Measurements from ENCODE around the gene GABRB1.

GABRB1 gene

GRCh38 chr4:47221721-47222120 is 190.4 kb downstream of the GABRB1 start:
- POLR2A ChIA-PET, result no interaction called here
- CTCF ChIA-PET, result no interaction called here

GRCh38 chr4:47222276-47222675 is 190.9 kb downstream of the GABRB1 start:
- POLR2A ChIA-PET, result no interaction called here

More at GRCh38 chr4:47221721-47222120, 190.4 kb downstream of the GABRB1 start:
- Histone ChIP-seq H3K36me3 (ENCODE audit: control insufficient read depth in 2 of 2, insufficient read depth in 1 of 2, low read length in 2 of 2) (no peaks in the 10 kb centered on the region), H3K4me3 (ENCODE audit: low read depth, low read length) (no peak overlapping the region), H3K4me1 (ENCODE audit: control insufficient read depth, insufficient read depth, low read length) (no peaks in the 10 kb centered on the region), H3K27ac (ENCODE audit: extremely low read depth, low read depth, low read length) (no peak overlapping the region), H3K9me3 (ENCODE audit: control insufficient read depth, insufficient read depth, low read depth, low read length) (no peaks in the 10 kb centered on the region)
- TF ChIP-seq ZNF266 (tag by site-specific recombination; IDR thresholded peaks at IDR 0.05; ENCODE audit: low read depth) (no peak), ZNF777 (tag by site-specific recombination; IDR thresholded peaks at IDR 0.05; ENCODE audit: borderline replicate concordance) (no peak), ZNF707 (tag by site-specific recombination; IDR thresholded peaks at IDR 0.05) (no peak), ZNF155 (tag by site-specific recombination; IDR thresholded peaks at IDR 0.05) (no peak), MZF1 (tag by site-specific recombination; IDR thresholded peaks at IDR 0.05; ENCODE audit: borderline replicate concordance) (no peak), ZNF791 (tag by site-specific recombination; IDR thresholded peaks at IDR 0.05) (no peak)

DNA sequence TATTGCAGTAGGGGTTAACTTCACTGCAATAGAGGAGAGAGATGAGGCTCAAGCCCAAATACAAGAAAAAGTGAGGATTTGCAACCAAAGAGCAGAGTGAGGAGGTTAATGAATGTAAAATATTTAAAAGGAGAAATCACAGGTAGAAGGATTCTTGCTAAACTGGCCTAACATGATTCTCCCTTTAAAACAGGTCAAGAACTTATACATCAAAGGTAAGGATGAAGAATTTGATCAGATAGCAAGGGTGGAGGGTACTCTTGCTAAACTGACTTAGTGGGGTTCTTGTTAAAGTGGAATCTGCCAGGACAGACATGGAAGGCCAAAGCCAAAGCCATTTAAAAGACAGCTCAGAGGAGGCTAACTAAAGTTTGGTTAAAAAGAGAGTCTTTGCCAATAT is 193.0 kb downstream of the GABRB1 start:
- H3K4me3 ChIP-seq (ENCODE audit: low read depth, low read length), result no peak overlapping the region
- no peaks in the 10 kb centered on the region for H3K4me1 ChIP-seq (ENCODE audit: control insufficient read depth, insufficient read depth, low read length)
- ChIA-PET CTCF (no interaction called here), POLR2A (no interaction called here)
- no peaks in the 10 kb centered on the region for H3K36me3 ChIP-seq (ENCODE audit: control insufficient read depth in 2 of 2, insufficient read depth in 1 of 2, low read length in 2 of 2)
- H3K27ac ChIP-seq (ENCODE audit: extremely low read depth, low read depth, low read length), result no peak overlapping the region
- H3K9me3 ChIP-seq (ENCODE audit: control insufficient read depth, insufficient read depth, low read depth, low read length), result no peaks in the 10 kb centered on the region
- TF ChIP-seq, protein P1, sequence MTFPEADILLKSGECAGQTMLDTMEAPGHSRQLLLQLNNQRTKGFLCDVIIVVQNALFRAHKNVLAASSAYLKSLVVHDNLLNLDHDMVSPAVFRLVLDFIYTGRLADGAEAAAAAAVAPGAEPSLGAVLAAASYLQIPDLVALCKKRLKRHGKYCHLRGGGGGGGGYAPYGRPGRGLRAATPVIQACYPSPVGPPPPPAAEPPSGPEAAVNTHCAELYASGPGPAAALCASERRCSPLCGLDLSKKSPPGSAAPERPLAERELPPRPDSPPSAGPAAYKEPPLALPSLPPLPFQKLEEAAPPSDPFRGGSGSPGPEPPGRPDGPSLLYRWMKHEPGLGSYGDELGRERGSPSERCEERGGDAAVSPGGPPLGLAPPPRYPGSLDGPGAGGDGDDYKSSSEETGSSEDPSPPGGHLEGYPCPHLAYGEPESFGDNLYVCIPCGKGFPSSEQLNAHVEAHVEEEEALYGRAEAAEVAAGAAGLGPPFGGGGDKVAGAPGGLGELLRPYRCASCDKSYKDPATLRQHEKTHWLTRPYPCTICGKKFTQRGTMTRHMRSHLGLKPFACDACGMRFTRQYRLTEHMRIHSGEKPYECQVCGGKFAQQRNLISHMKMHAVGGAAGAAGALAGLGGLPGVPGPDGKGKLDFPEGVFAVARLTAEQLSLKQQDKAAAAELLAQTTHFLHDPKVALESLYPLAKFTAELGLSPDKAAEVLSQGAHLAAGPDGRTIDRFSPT (tag by site-specific recombination; IDR thresholded peaks at IDR 0.05), result no peak
- TF ChIP-seq MEIS1 (CRISPR knock-in tag; IDR thresholded peaks at IDR 0.05; ENCODE audit: borderline replicate concordance), result no peak
- TF ChIP-seq ZNF2 (tag by site-specific recombination; IDR thresholded peaks at IDR 0.05), result no peak
- no peak for TF ChIP-seq ZNF335 (tag by site-specific recombination; conservative IDR thresholded peaks at IDR 0.05)
- TF ChIP-seq GFI1B (tag by site-specific recombination; IDR thresholded peaks at IDR 0.05), result no peak
- no peak for TF ChIP-seq ZNF114 (tag by site-specific recombination; IDR thresholded peaks at IDR 0.05)
- TF ChIP-seq, protein P2, sequence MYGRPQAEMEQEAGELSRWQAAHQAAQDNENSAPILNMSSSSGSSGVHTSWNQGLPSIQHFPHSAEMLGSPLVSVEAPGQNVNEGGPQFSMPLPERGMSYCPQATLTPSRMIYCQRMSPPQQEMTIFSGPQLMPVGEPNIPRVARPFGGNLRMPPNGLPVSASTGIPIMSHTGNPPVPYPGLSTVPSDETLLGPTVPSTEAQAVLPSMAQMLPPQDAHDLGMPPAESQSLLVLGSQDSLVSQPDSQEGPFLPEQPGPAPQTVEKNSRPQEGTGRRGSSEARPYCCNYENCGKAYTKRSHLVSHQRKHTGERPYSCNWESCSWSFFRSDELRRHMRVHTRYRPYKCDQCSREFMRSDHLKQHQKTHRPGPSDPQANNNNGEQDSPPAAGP (tag by site-specific recombination; IDR thresholded peaks at IDR 0.05), result no peak

More at GRCh38 chr4:47222276-47222675, 190.9 kb downstream of the GABRB1 start:
- CTCF ChIA-PET, result no interaction called here
- TF ChIP-seq ZNF132 (tag by site-specific recombination; IDR thresholded peaks at IDR 0.05; ENCODE audit: borderline replicate concordance), result no peak
- TF ChIP-seq, protein P3, sequence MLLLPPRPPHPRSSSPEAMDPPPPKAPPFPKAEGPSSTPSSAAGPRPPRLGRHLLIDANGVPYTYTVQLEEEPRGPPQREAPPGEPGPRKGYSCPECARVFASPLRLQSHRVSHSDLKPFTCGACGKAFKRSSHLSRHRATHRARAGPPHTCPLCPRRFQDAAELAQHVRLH (tag by site-specific recombination; IDR thresholded peaks at IDR 0.05), result no peak
- TF ChIP-seq, protein P4, sequence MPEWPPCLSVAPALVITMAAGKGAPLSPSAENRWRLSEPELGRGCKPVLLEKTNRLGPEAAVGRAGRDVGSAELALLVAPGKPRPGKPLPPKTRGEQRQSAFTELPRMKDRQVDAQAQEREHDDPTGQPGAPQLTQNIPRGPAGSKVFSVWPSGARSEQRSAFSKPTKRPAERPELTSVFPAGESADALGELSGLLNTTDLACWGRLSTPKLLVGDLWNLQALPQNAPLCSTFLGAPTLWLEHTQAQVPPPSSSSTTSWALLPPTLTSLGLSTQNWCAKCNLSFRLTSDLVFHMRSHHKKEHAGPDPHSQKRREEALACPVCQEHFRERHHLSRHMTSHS (tag by site-specific recombination; IDR thresholded peaks at IDR 0.05), result no peak
- TF ChIP-seq SCRT2 (tag by site-specific recombination; IDR thresholded peaks at IDR 0.05), result no peak
- no peak for TF ChIP-seq ZSCAN4 (tag by site-specific recombination; IDR thresholded peaks at IDR 0.05)
- TF ChIP-seq KLF8 (tag by site-specific recombination; IDR thresholded peaks at IDR 0.05), result no peak
- TF ChIP-seq SP7 (tag by site-specific recombination; IDR thresholded peaks at IDR 0.05), result no peak
- TF ChIP-seq ZNF274 (IDR thresholded peaks at IDR 0.05; ENCODE audit: low read length), result no peak
- no peak for TF ChIP-seq ZNF274 (tag by site-specific recombination; IDR thresholded peaks at IDR 0.05; ENCODE audit: borderline replicate concordance)
- no peak for TF ChIP-seq TRIM28 (IDR thresholded peaks at IDR 0.05; ENCODE audit: borderline replicate concordance, low read length)
- TF ChIP-seq, protein P5, sequence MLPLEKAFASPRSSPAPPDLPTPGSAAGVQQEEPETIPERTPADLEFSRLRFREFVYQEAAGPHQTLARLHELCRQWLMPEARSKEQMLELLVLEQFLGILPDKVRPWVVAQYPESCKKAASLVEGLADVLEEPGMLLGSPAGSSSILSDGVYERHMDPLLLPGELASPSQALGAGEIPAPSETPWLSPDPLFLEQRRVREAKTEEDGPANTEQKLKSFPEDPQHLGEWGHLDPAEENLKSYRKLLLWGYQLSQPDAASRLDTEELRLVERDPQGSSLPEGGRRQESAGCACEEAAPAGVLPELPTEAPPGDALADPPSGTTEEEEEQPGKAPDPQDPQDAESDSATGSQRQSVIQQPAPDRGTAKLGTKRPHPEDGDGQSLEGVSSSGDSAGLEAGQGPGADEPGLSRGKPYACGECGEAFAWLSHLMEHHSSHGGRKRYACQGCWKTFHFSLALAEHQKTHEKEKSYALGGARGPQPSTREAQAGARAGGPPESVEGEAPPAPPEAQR (tag by site-specific recombination; IDR thresholded peaks at IDR 0.05), result no peak
- TF ChIP-seq ZNF837 (tag by site-specific recombination; IDR thresholded peaks at IDR 0.05), result no peak
- TF ChIP-seq ZNF350 (tag by site-specific recombination; IDR thresholded peaks at IDR 0.05), result no peak
- TF ChIP-seq ZNF146 (tag by site-specific recombination; IDR thresholded peaks at IDR 0.05), result no peak
- TF ChIP-seq, protein P6, sequence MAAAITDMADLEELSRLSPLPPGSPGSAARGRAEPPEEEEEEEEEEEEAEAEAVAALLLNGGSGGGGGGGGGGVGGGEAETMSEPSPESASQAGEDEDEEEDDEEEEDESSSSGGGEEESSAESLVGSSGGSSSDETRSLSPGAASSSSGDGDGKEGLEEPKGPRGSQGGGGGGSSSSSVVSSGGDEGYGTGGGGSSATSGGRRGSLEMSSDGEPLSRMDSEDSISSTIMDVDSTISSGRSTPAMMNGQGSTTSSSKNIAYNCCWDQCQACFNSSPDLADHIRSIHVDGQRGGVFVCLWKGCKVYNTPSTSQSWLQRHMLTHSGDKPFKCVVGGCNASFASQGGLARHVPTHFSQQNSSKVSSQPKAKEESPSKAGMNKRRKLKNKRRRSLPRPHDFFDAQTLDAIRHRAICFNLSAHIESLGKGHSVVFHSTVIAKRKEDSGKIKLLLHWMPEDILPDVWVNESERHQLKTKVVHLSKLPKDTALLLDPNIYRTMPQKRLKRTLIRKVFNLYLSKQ (tag by site-specific recombination; IDR thresholded peaks at IDR 0.05; ENCODE audit: borderline replicate concordance), result no peak
- no peak for TF ChIP-seq HOXD13 (CRISPR knock-in tag; IDR thresholded peaks at IDR 0.05; ENCODE audit: borderline replicate concordance)
- Histone ChIP-seq H3K9me3 (ENCODE audit: control insufficient read depth, insufficient read depth, low read depth, low read length) (no peaks in the 10 kb centered on the region), H3K4me3 (ENCODE audit: low read depth, low read length) (no peak overlapping the region), H3K27ac (ENCODE audit: extremely low read depth, low read depth, low read length) (no peak overlapping the region), H3K36me3 (ENCODE audit: control insufficient read depth in 2 of 2, insufficient read depth in 1 of 2, low read length in 2 of 2) (no peaks in the 10 kb centered on the region), H3K4me1 (ENCODE audit: control insufficient read depth, insufficient read depth, low read length) (no peaks in the 10 kb centered on the region)
